ENCODE data around the gene VSNL1.

DNA sequence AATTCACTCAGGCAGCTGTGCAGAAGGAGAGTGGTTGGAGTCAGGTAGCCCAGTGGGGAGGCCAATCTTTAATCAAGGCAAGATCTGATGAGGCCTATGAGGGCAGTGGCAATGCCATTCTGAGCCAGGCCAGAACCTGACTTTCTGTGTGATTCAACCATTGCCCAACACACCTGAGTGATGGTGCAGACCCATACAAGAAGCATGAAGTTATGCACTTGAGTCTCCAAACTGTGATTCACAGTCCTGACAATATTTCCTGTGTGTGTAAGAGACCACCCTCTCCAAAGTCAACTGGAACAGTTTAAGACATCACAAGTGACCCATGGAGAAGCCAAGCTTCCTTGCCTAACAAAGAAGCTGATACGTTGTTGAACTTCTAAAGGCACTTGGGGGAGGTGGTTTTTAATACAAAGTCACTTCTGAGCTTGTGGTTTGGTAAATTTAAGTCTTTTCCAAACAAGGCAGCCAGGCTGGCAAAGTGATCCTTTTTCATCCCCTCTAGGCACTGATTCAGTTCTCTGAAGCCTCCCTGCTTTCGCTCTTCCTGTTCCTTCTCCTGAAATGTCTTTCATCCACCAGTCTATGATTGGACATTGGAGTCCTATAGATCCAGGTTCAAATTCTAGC, 49.0 kb downstream of the VSNL1 start:
- TF ChIP-seq POLR2A (IDR thresholded peaks at IDR 0.05; ENCODE audit: low read depth, low read length) = no peak
- no peak for TF ChIP-seq POLR2AphosphoS5 (IDR thresholded peaks at IDR 0.05; ENCODE audit: low read depth, low read length)
- no peak for TF ChIP-seq TAF1 (IDR thresholded peaks at IDR 0.05; ENCODE audit: borderline replicate concordance, low read depth, low read length)
